Measurements from ENCODE around the gene GATD1. TPM values are rescaled to one million over a fixed set of nuclear protein-coding genes. Genes with fewer than 3 reads are reported as not detected.
"Not testable (repeated sequence)": the region's sequence is repeated elsewhere in the genome, so short reads cannot be mapped to it uniquely, and the experiment has no call there.

GATD1 gene
- total RNA-seq, 1 experiment from 2014 or later = 91.5 TPM

DNA sequence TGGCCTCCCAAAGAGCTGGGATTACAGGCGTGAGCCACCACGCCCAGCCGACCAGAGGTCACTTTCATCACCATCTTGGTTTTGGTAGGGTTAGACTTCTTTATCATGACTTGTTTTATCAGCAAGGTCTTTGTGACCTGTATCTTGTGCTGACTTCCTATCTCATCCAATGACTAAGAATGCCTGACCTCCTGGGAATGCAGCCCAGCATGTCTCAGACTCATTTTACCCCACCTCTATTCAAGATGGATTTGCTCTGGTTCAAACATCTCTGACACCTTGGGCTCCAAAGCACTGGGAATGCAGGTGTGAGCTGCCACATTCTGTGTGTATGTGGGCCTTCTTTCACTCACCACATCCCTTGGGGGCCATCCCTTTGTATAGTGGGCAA lies 35.1 kb downstream of the GATD1 start:
- POLR2A ChIA-PET = no interaction called here
- Mint-ChIP-seq H3K27me3 (ENCODE audit: insufficient read depth, unreplicated experiment) (no peaks in the 10 kb centered on the region), H3K9me3 (ENCODE audit: unreplicated experiment) (no peaks in the 10 kb centered on the region), H3K36me3 (ENCODE audit: insufficient read depth, unreplicated experiment) (peaks cover 19% of the 10 kb centered on the region), H3K4me1 (ENCODE audit: low read depth, unreplicated experiment) (peaks cover 30% of the 10 kb centered on the region), H3K4me3 (ENCODE audit: unreplicated experiment) (no peak overlapping the region), H3K27ac (ENCODE audit: unreplicated experiment) (no peak overlapping the region)
- Histone ChIP-seq H3K36me3 (ENCODE audit: control insufficient read depth, insufficient read depth, low read length) (no peaks in the 10 kb centered on the region), H3K4me3 (ENCODE audit: low read depth, low read length) (no peak overlapping the region), H3K4me1 (peaks cover 42% of the 10 kb centered on the region), H3K9me3 (no peaks in the 10 kb centered on the region), H3K27me3 (replicated peaks; ENCODE audit: control insufficient read depth, insufficient read depth, low read length) (no peaks in the 10 kb centered on the region)
- peak in 1 of 2 experiments; percentile 43 for DNase-seq
- CTCF ChIA-PET = no interaction called here
- BruUV-seq (replicated peaks) = no TSS peak
- intact Hi-C loops (cut with micrococcal nuclease; ENCODE audit: unreplicated experiment) = no loop called here
- TF ChIP-seq, protein P1, sequence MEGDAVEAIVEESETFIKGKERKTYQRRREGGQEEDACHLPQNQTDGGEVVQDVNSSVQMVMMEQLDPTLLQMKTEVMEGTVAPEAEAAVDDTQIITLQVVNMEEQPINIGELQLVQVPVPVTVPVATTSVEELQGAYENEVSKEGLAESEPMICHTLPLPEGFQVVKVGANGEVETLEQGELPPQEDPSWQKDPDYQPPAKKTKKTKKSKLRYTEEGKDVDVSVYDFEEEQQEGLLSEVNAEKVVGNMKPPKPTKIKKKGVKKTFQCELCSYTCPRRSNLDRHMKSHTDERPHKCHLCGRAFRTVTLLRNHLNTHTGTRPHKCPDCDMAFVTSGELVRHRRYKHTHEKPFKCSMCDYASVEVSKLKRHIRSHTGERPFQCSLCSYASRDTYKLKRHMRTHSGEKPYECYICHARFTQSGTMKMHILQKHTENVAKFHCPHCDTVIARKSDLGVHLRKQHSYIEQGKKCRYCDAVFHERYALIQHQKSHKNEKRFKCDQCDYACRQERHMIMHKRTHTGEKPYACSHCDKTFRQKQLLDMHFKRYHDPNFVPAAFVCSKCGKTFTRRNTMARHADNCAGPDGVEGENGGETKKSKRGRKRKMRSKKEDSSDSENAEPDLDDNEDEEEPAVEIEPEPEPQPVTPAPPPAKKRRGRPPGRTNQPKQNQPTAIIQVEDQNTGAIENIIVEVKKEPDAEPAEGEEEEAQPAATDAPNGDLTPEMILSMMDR (IDR thresholded peaks at IDR 0.05; ENCODE audit: insufficient read depth in 1 of 2, low read depth in 1 of 2, low read length in 1 of 2, severe bottlenecking in 1 of 2, unreplicated experiment in 1 of 2) = no peak

GRCh38 chr11:737899-738298 lies 39.4 kb downstream of the GATD1 start:
- DNase-seq = peak; percentile 91 to 94
- intact Hi-C loops (cut with micrococcal nuclease; ENCODE audit: unreplicated experiment) = loop anchor here (1.0 kb wide), 1 partner anchor 9 kb away; the partner anchor contains the start of gene TALDO1
- peaks cover 34% of the 10 kb centered on the region for H3K4me1 ChIP-seq
- H3K36me3 ChIP-seq (ENCODE audit: control insufficient read depth, insufficient read depth, low read length); H3K27me3 Mint-ChIP-seq (ENCODE audit: insufficient read depth, unreplicated experiment); H3K27me3 ChIP-seq (replicated peaks; ENCODE audit: control insufficient read depth, insufficient read depth, low read length); BruUV-seq (replicated peaks); H3K9me3 ChIP-seq; H3K4me3 ChIP-seq (ENCODE audit: low read depth, low read length); H3K9me3 Mint-ChIP-seq (ENCODE audit: unreplicated experiment); POLR2A ChIA-PET: not testable (repeated sequence)
- Mint-ChIP-seq H3K4me3 (ENCODE audit: unreplicated experiment) (peak overlapping the region; percentile 68), H3K27ac (ENCODE audit: unreplicated experiment) (peak overlapping the region; percentile 75), H3K4me1 (ENCODE audit: low read depth, unreplicated experiment) (peaks cover 30% of the 10 kb centered on the region), H3K36me3 (ENCODE audit: insufficient read depth, unreplicated experiment) (peaks cover 33% of the 10 kb centered on the region)
- CTCF ChIA-PET = interaction anchor here (0.7 kb wide), 1 partner anchor 51 kb away, joined by 3 read pairs; no protein-coding TSS in a partner anchor

GRCh38 chr11:737366-737765 lies 39.9 kb downstream of the GATD1 start:
- Mint-ChIP-seq H3K4me1 (ENCODE audit: low read depth, unreplicated experiment) (peaks cover 29% of the 10 kb centered on the region), H3K4me3 (ENCODE audit: unreplicated experiment) (peak overlapping the region; percentile 68), H3K27me3 (ENCODE audit: insufficient read depth, unreplicated experiment) (no peaks in the 10 kb centered on the region), H3K9me3 (ENCODE audit: unreplicated experiment) (no peaks in the 10 kb centered on the region), H3K27ac (ENCODE audit: unreplicated experiment) (peak overlapping the region; percentile 75), H3K36me3 (ENCODE audit: insufficient read depth, unreplicated experiment) (peaks cover 37% of the 10 kb centered on the region)
- no peaks in the 10 kb centered on the region for H3K27me3 ChIP-seq (replicated peaks; ENCODE audit: control insufficient read depth, insufficient read depth, low read length)
- no peaks in the 10 kb centered on the region for H3K36me3 ChIP-seq (ENCODE audit: control insufficient read depth, insufficient read depth, low read length)
- intact Hi-C loops (cut with micrococcal nuclease; ENCODE audit: unreplicated experiment) = no loop called here
- TF ChIP-seq, protein P1 (IDR thresholded peaks at IDR 0.05; ENCODE audit: insufficient read depth in 1 of 2, low read depth in 1 of 2, low read length in 1 of 2, severe bottlenecking in 1 of 2, unreplicated experiment in 1 of 2) = no peak
- H3K9me3 ChIP-seq = no peaks in the 10 kb centered on the region
- ChIA-PET CTCF (interaction anchor here (0.7 kb wide), 1 partner anchor 51 kb away, joined by 3 read pairs; no protein-coding TSS in a partner anchor), POLR2A (no interaction called here)
- DNase-seq = no peak
- BruUV-seq (replicated peaks) = TSS peak; percentile 94
- no peak overlapping the region for H3K4me3 ChIP-seq (ENCODE audit: low read depth, low read length)
- H3K4me1 ChIP-seq = peaks cover 32% of the 10 kb centered on the region

DNA sequence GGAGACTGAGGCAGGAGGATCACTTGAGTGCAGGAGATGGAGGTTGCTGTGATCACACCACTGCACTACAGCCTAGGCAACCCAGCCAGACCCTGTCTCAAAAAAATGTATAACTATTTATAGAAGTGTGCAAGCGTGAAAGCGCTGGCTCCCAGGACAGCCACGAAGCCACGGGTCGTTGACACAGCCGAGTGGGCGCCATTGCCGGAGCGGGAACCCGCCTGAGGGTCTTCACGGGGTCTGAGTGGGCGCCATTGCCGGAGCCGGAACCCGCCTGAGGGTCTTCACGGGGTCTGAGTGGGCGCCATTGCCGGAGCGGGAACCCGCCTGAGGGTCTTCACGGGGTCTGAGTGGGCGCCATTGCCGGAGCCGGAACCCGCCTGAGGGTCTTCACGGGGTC lies 42.7 kb downstream of the GATD1 start:
- H3K4me3 ChIP-seq (ENCODE audit: low read depth, low read length); BruUV-seq (replicated peaks); CTCF ChIA-PET; POLR2A ChIA-PET; H3K36me3 ChIP-seq (ENCODE audit: control insufficient read depth, insufficient read depth, low read length); H3K9me3 ChIP-seq; H3K27me3 ChIP-seq (replicated peaks; ENCODE audit: control insufficient read depth, insufficient read depth, low read length); H3K9me3 Mint-ChIP-seq (ENCODE audit: unreplicated experiment); DNase-seq; intact Hi-C loops (cut with micrococcal nuclease; ENCODE audit: unreplicated experiment); H3K27me3 Mint-ChIP-seq (ENCODE audit: insufficient read depth, unreplicated experiment); H3K4me3 Mint-ChIP-seq (ENCODE audit: unreplicated experiment): not testable (repeated sequence)
- H3K4me1 ChIP-seq = peaks cover 30% of the 10 kb centered on the region
- peak overlapping the region; percentile 19 for H3K27ac Mint-ChIP-seq (ENCODE audit: unreplicated experiment)
- H3K4me1 Mint-ChIP-seq (ENCODE audit: low read depth, unreplicated experiment) = peaks cover 26% of the 10 kb centered on the region
- peaks cover 42% of the 10 kb centered on the region for H3K36me3 Mint-ChIP-seq (ENCODE audit: insufficient read depth, unreplicated experiment)

Data from Caco-2 (cell line).